Fibroblast of villous mesenchyme (primary cell): ENCODE results near the gene NRSN2. TPM values are rescaled to one million over a fixed set of nuclear protein-coding genes. Genes with fewer than 3 reads are reported as not detected.

Experiments used
- DNase-seq: peaks from one replicate; pipeline ENCODE4 v3.0.0-alpha.2; 2010; ENCODE audit warnings: low read depth
- H3K4me3 ChIP-seq: 2 replicates; pipeline ENCODE4 v1.5.1; 2011; ENCODE audit warnings: low read depth, mild to moderate bottlenecking, low read length
- total RNA-seq: library from RNA; depleted of rRNA; stranded (reverse); fragments of >200 nt; gene quantifications from 2 replicates; pipeline ENCODE4 v1.2.3, GENCODE V29; 2012
- TF ChIP-seq, protein P1 (sequence below): IDR thresholded peaks from 2 replicates; pipeline ENCODE4 v1.5.1; 2012; ENCODE audit warnings: low read depth, mild to moderate bottlenecking, low read length; ENCODE audit not compliant: insufficient read depth

NRSN2 gene
- total RNA-seq, 1 donor, result 53.5 TPM

GRCh38 chr20:325045-325888 lies 21.6 kb upstream of the NRSN2 start, which contains the start of gene SOX12:
Gene SOX12, plus strand, starts transcription at chr20:325552. Its CDS starts 373 bp downstream, at chr20:325925.
- peak within 1 kb of the TSS; percentile 83 for H3K4me3 ChIP-seq
- peak; percentile 94 for DNase-seq
- TF ChIP-seq, protein P1, sequence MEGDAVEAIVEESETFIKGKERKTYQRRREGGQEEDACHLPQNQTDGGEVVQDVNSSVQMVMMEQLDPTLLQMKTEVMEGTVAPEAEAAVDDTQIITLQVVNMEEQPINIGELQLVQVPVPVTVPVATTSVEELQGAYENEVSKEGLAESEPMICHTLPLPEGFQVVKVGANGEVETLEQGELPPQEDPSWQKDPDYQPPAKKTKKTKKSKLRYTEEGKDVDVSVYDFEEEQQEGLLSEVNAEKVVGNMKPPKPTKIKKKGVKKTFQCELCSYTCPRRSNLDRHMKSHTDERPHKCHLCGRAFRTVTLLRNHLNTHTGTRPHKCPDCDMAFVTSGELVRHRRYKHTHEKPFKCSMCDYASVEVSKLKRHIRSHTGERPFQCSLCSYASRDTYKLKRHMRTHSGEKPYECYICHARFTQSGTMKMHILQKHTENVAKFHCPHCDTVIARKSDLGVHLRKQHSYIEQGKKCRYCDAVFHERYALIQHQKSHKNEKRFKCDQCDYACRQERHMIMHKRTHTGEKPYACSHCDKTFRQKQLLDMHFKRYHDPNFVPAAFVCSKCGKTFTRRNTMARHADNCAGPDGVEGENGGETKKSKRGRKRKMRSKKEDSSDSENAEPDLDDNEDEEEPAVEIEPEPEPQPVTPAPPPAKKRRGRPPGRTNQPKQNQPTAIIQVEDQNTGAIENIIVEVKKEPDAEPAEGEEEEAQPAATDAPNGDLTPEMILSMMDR, result no peak

- peak overlapping the region; percentile 83 for H3K4me3 ChIP-seq
- TF ChIP-seq, protein P1, result no peak
- peak; percentile 63 for DNase-seq
These were observed 20.8 kb upstream of the NRSN2 start for GRCh38 chr20:325889-326644.

DNA sequence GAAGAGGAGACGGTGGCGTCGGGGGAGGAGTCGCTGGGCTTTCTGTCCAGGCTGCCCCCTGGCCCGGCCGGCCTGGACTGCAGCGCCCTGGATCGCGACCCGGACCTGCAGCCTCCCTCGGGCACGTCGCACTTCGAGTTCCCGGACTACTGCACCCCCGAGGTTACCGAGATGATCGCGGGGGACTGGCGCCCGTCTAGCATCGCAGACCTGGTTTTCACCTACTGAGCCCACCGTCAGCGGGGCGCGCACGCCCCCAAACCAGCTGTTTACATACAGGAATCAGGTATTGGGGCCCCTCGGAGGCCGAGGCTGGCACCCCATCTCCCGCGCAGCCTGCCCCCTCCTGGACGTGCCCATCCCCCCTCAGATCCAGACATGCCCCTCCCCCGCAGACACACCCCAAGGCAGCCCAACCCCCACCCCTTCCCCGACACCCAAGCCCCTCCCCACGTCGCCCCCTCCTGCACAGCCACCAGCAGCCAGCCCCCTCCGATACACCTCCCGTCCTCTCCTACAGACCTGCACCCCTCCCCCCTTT lies 20.2 kb upstream of the NRSN2 start:
- DNase-seq, result peak; percentile 18
- TF ChIP-seq, protein P1, result no peak
- peak overlapping the region; percentile 83 for H3K4me3 ChIP-seq

- H3K4me3 ChIP-seq, result peak overlapping the region; percentile 83
- TF ChIP-seq, protein P1, result no peak
- peak; percentile 96 for DNase-seq
These were observed 19.5 kb upstream of the NRSN2 start for GRCh38 chr20:327186-328026.

GRCh38 chr20:328027-328974 lies 18.6 kb upstream of the NRSN2 start:
- TF ChIP-seq, protein P1, result no peak
- peak overlapping the region; percentile 83 for H3K4me3 ChIP-seq
- no peak for DNase-seq
